Forelimb muscle (tissue), 1 donor: ENCODE measurements around the gene SLC25A18. TPM values are rescaled to one million over a fixed set of nuclear protein-coding genes. Genes with fewer than 3 reads are reported as not detected.

ENCODE experiments used
- polyA plus RNA-seq: library from polyadenylated mRNA; unstranded; fragments of 120-200 nt; gene quantifications from one replicate; pipeline ENCODE4 v1.2.1, GENCODE V29; 2013; ENCODE audit not compliant: insufficient read length

The SLC25A18 gene
- polyA plus RNA-seq, 1 donor = 0.58 TPM

Other genes starting within 250 kb of the SLC25A18 start
- gene CECR2, start 194.0 kb upstream of the SLC25A18 start, polyA plus RNA-seq = 23.2 TPM
- gene ATP6V1E1, start 65.3 kb downstream of the SLC25A18 start, polyA plus RNA-seq = 81.7 TPM
- gene BCL2L13, start 75.3 kb downstream of the SLC25A18 start, polyA plus RNA-seq = 39.6 TPM
- 21.4 TPM for gene BID, start 211.0 kb downstream of the SLC25A18 start, polyA plus RNA-seq